Vagina (tissue), 2 donors: ENCODE measurements around the gene MDGA2. TPM values are rescaled to one million over a fixed set of nuclear protein-coding genes. Genes with fewer than 3 reads are reported as not detected.

ENCODE experiments used
- DNase-seq, 2 donors: peaks; one replicate each; pipeline ENCODE4 v3.0.0-alpha.2; 2017; ENCODE audit errors: extremely low spot score in 2 of 2
- H3K27ac ChIP-seq: fragments of 200-600 bp; sonication (generic); one replicate; pipeline ENCODE4 v1.5.1; 2019
- H3K27me3 ChIP-seq: fragments of 200-600 bp; sonication (generic); one replicate; pipeline ENCODE4 v1.5.1; 2019
- H3K36me3 ChIP-seq, 2 donors: fragments of 200-600 bp; sonication (generic); one replicate each; pipeline ENCODE4 v1.5.1; 2017 to 2019
- H3K4me1 ChIP-seq: fragments of 200-600 bp; sonication (generic); one replicate; pipeline ENCODE4 v1.5.1; 2019
- H3K4me3 ChIP-seq, 2 donors: fragments of 200-600 bp; sonication (generic); 1 replicate in 1 of 2; 2 replicates in 1 of 2; pipeline ENCODE4 v1.5.1; 2016 to 2019
- H3K9me3 ChIP-seq: fragments of 200-600 bp; sonication (generic); one replicate; pipeline ENCODE4 v1.5.1; 2019
- CTCF ChIP-seq, 3 experiments: fragments of 450-650 bp in 2 of 3; fragments of 200-600 bp in 1 of 3; sonication (generic) in 1 of 3; IDR thresholded peaks; one replicate each; pipeline ENCODE4 v1.5.1; 2017 to 2019; ENCODE audit warnings: antibody characterized with exemption in 3 of 3, mild to moderate bottlenecking in 2 of 3, moderate library complexity in 2 of 3
- POLR2A ChIP-seq, 2 donors: fragments of 450-650 bp; IDR thresholded peaks; one replicate each; pipeline ENCODE4 v1.6.1; 2017; ENCODE audit warnings: antibody characterized with exemption in 2 of 2, mild to moderate bottlenecking in 2 of 2, moderate library complexity in 2 of 2
- POLR2AphosphoS5 ChIP-seq, 2 donors: sonication (generic); formaldehyde crosslinking; IDR thresholded peaks; one replicate each; pipeline ENCODE4 v1.9.0; 2017; ENCODE audit warnings: antibody characterized with exemption in 2 of 2, mild to moderate bottlenecking in 2 of 2, low read depth in 1 of 2; ENCODE audit not compliant: insufficient read depth in 1 of 2
- intact Hi-C: fragments of 100-400 bp; cut with DNase I; formaldehyde crosslinking; loops from one replicate; pipeline ENCODE4 v1.15.1; 2023
- total RNA-seq: library from RNA; depleted of rRNA; stranded (reverse); fragments of >200 nt; gene quantifications from one replicate; pipeline ENCODE4 v1.2.3, GENCODE V29; 2016

MDGA2 gene
- total RNA-seq, 1 donor from 2014 or later, result not detected

- H3K9me3 ChIP-seq, result no peaks in the 10 kb centered on the region
- no peaks in the 10 kb centered on the region for H3K4me1 ChIP-seq
- intact Hi-C loops, result no loop called here
- no peak overlapping the region for H3K27ac ChIP-seq
- TF ChIP-seq POLR2AphosphoS5 (IDR thresholded peaks at IDR 0.05; ENCODE audit: insufficient read depth in 1 of 2, low read depth in 1 of 2) (no peak), CTCF (IDR thresholded peaks at IDR 0.05) (no peak), POLR2A (IDR thresholded peaks at IDR 0.05) (no peak)
- H3K36me3 ChIP-seq, result no peaks in the 10 kb centered on the region
- DNase-seq, result no peak
- H3K27me3 ChIP-seq, result no peaks in the 10 kb centered on the region
- no peak overlapping the region for H3K4me3 ChIP-seq
These were observed 221.4 kb downstream of the MDGA2 start for GRCh38 chr14:47454025-47454424.

- TF ChIP-seq POLR2A (IDR thresholded peaks at IDR 0.05), result no peak
- H3K4me3 ChIP-seq, result no peak overlapping the region
- no peak overlapping the region for H3K27ac ChIP-seq
- no peaks in the 10 kb centered on the region for H3K36me3 ChIP-seq
- intact Hi-C loops, result no loop called here
- no peak for DNase-seq
- H3K9me3 ChIP-seq, result no peaks in the 10 kb centered on the region
- no peaks in the 10 kb centered on the region for H3K4me1 ChIP-seq
- no peaks in the 10 kb centered on the region for H3K27me3 ChIP-seq
These were observed 228.3 kb downstream of the MDGA2 start for GRCh38 chr14:47447076-47447475.

- Histone ChIP-seq H3K4me1 (no peaks in the 10 kb centered on the region), H3K4me3 (no peak overlapping the region), H3K27ac (no peak overlapping the region), H3K36me3 (no peaks in the 10 kb centered on the region), H3K9me3 (no peaks in the 10 kb centered on the region), H3K27me3 (no peaks in the 10 kb centered on the region)
- intact Hi-C loops, result no loop called here
- DNase-seq, result no peak
- TF ChIP-seq POLR2AphosphoS5 (IDR thresholded peaks at IDR 0.05; ENCODE audit: insufficient read depth in 1 of 2, low read depth in 1 of 2), result no peak
- no peak for TF ChIP-seq CTCF (IDR thresholded peaks at IDR 0.05)
- no peak for TF ChIP-seq POLR2A (IDR thresholded peaks at IDR 0.05)
These were observed 233.2 kb downstream of the MDGA2 start for GRCh38 chr14:47442211-47442610.

- Histone ChIP-seq H3K4me1 (no peaks in the 10 kb centered on the region), H3K27ac (no peak overlapping the region)
- intact Hi-C loops, result no loop called here
These were observed 235.5 kb downstream of the MDGA2 start for GRCh38 chr14:47439953-47440352.

GRCh38 chr14:47438650-47439140, 236.7 kb downstream of the MDGA2 start:
- Histone ChIP-seq H3K9me3 (no peaks in the 10 kb centered on the region), H3K4me3 (no peak overlapping the region), H3K36me3 (no peaks in the 10 kb centered on the region), H3K27me3 (no peaks in the 10 kb centered on the region), H3K4me1 (no peaks in the 10 kb centered on the region), H3K27ac (no peak overlapping the region)
- no peak for DNase-seq
- no peak for TF ChIP-seq POLR2A (IDR thresholded peaks at IDR 0.05)
- no peak for TF ChIP-seq CTCF (IDR thresholded peaks at IDR 0.05)
- no peak for TF ChIP-seq POLR2AphosphoS5 (IDR thresholded peaks at IDR 0.05; ENCODE audit: insufficient read depth in 1 of 2, low read depth in 1 of 2)
- intact Hi-C loops, result no loop called here

More at GRCh38 chr14:47439953-47440352, 235.5 kb downstream of the MDGA2 start:
- no peaks in the 10 kb centered on the region for H3K27me3 ChIP-seq
- no peaks in the 10 kb centered on the region for H3K36me3 ChIP-seq
- no peak for DNase-seq
- no peaks in the 10 kb centered on the region for H3K9me3 ChIP-seq
- TF ChIP-seq CTCF (IDR thresholded peaks at IDR 0.05), result no peak
- TF ChIP-seq POLR2A (IDR thresholded peaks at IDR 0.05), result no peak
- no peak for TF ChIP-seq POLR2AphosphoS5 (IDR thresholded peaks at IDR 0.05; ENCODE audit: insufficient read depth in 1 of 2, low read depth in 1 of 2)
- no peak overlapping the region for H3K4me3 ChIP-seq
